ENCODE results near the gene SEC23A.
"Not testable (repeated sequence)": the region's sequence is repeated elsewhere in the genome, so short reads cannot be mapped to it uniquely, and the experiment has no call there.

SEC23A gene

GRCh38 chr14:39094515-39094914 is 8.5 kb downstream of the SEC23A start:
- DNase-seq, result no peak

GRCh38 chr14:39091716-39092115 is 11.3 kb downstream of the SEC23A start:
- no peak for DNase-seq

GRCh38 chr14:39090548-39091111 is 12.4 kb downstream of the SEC23A start:
- DNase-seq, result no peak

GRCh38 chr14:39087493-39087892 is 15.5 kb downstream of the SEC23A start:
- DNase-seq, result no peak

GRCh38 chr14:39085933-39086332 is 17.1 kb downstream of the SEC23A start:
- DNase-seq, result no peak

- DNase-seq, result no peak
Measured at GRCh38 chr14:39083127-39083526, 19.9 kb downstream of the SEC23A start.

- no peak for DNase-seq
Measured at GRCh38 chr14:39080886-39081285, 22.1 kb downstream of the SEC23A start.

GRCh38 chr14:39071096-39071495 is 31.9 kb downstream of the SEC23A start:
- DNase-seq, result no peak

GRCh38 chr14:39069923-39070322 is 33.1 kb downstream of the SEC23A start:
- no peak for DNase-seq

GRCh38 chr14:39069169-39069805 is 33.7 kb downstream of the SEC23A start:
- not testable (repeated sequence) for DNase-seq

- no peak for DNase-seq
Measured at GRCh38 chr14:39060818-39061437, 42.1 kb downstream of the SEC23A start.

GRCh38 chr14:39055786-39056474 is 47.1 kb downstream of the SEC23A start:
- no peak for DNase-seq

GRCh38 chr14:39052869-39053454 is 50.1 kb downstream of the SEC23A start:
- peak in 1 of 56 donors; percentile 29 for DNase-seq

GRCh38 chr14:39050389-39050788 is 52.6 kb downstream of the SEC23A start:
- DNase-seq, result no peak

- not testable (repeated sequence) for DNase-seq
Measured at GRCh38 chr14:39045889-39046288, 57.1 kb downstream of the SEC23A start.

GRCh38 chr14:39043352-39043943 is 59.6 kb downstream of the SEC23A start:
- DNase-seq, result no peak

GRCh38 chr14:39040529-39040928 is 62.5 kb downstream of the SEC23A start:
- DNase-seq, result no peak

GRCh38 chr14:39038542-39038941 is 64.5 kb downstream of the SEC23A start:
- no peak for DNase-seq

GRCh38 chr14:39036760-39037159 is 66.3 kb downstream of the SEC23A start:
- no peak for DNase-seq

GRCh38 chr14:39035336-39035735 is 67.7 kb downstream of the SEC23A start:
- no peak for DNase-seq

- peak in 6 of 56 donors; percentile 1 to 45 (median 2) for DNase-seq
Measured at GRCh38 chr14:39034481-39035296, 68.3 kb downstream of the SEC23A start.
